GM12872 (cell line): Measurements from ENCODE around the gene NSRP1.

ENCODE experiments used
- TF ChIP-seq, protein P1 (sequence below): IDR thresholded peaks from 3 replicates; pipeline ENCODE4 v1.5.1; 2011; ENCODE audit warnings: low read depth, mild to moderate bottlenecking, low read length, moderate library complexity; ENCODE audit not compliant: insufficient read depth

The NSRP1 gene

DNA sequence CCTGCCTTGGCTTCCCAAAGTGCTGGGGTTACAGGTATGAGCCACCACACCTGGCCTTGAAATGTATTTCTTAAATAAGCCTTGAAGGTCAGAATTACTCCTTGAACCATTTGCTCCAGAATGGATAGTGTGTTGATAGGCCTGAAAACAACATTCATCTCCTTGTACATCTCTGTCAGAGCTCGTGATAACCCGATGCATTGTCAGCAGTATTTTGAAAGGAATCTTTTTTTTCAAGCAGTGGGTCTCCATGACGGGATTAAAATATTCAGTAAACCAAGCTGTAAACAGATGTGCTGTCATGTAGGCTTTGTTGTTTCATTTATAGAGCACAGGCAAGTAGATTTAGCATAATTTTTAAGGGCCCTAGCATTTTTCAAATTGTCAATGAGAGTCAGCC lies 16.6 kb downstream of the NSRP1 start:
- TF ChIP-seq, protein P1, sequence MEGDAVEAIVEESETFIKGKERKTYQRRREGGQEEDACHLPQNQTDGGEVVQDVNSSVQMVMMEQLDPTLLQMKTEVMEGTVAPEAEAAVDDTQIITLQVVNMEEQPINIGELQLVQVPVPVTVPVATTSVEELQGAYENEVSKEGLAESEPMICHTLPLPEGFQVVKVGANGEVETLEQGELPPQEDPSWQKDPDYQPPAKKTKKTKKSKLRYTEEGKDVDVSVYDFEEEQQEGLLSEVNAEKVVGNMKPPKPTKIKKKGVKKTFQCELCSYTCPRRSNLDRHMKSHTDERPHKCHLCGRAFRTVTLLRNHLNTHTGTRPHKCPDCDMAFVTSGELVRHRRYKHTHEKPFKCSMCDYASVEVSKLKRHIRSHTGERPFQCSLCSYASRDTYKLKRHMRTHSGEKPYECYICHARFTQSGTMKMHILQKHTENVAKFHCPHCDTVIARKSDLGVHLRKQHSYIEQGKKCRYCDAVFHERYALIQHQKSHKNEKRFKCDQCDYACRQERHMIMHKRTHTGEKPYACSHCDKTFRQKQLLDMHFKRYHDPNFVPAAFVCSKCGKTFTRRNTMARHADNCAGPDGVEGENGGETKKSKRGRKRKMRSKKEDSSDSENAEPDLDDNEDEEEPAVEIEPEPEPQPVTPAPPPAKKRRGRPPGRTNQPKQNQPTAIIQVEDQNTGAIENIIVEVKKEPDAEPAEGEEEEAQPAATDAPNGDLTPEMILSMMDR: no peak

GRCh38 chr17:30134551-30134950 lies 17.9 kb downstream of the NSRP1 start:
- TF ChIP-seq, protein P1: no peak

DNA sequence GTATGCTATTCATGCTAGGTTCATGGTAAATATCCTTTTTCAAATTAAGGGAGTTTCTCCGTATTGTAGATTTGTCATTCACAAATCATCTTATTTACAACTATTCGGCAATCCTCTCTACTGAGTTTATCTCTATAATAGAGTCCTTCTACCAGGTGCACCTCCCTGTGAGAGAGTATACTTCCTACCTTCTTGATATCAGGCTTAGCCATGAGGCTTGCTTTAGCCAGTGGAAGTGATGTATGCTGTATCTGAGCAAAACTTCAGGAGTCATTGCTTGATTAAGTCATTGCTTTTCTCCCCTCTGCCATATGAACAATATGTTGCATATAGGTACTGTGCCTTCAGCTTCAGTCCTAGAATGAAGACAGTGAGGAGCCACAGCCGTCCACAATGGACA lies 20.5 kb downstream of the NSRP1 start:
- TF ChIP-seq, protein P1: no peak

- TF ChIP-seq, protein P1: no peak
Observed at GRCh38 chr17:30148376-30148775, 31.8 kb downstream of the NSRP1 start.

DNA sequence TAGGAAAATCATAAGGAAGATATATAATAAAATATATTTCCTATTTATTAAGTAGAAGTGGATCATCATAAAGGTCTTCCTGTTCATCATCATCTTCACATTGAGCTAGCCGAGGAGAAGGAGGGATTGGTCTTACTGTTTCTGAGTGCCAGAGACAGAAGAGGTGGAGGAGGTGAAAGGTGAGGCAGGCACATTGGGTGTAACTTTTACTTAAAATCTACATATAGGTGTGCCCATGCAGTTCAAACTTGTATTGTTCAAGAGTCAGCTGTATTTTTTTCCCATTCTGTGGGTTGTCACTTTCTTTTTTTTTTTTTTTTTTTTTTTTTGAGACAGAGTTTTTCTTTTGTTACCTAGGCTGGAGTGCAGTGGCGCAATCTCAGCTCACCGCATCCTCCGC lies 34.9 kb downstream of the NSRP1 start:
- TF ChIP-seq, protein P1: no peak

DNA sequence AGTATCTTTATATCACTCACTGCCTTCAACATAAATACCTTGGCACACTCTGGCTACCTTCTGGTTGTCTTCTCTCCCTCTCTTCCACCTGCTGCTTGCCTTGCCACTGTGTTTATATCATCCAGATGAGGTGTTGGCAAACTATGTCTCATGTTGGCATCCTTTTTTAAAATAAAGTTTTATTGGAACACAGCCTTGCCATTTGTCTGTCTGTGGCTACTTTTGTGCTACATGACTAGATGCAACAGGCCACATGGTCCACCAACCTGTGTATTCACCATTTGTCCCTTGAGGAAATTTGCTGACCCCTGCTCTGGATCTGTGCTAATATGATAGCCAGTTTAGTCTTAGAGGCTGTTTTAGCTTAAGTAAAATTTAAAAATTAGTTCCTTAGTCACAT lies 36.8 kb downstream of the NSRP1 start:
- TF ChIP-seq, protein P1: no peak

GRCh38 chr17:30155389-30155788 lies 38.8 kb downstream of the NSRP1 start:
- TF ChIP-seq, protein P1: no peak
